ENCODE measurements around the gene SETBP1. TPM values are rescaled to one million over a fixed set of nuclear protein-coding genes. Genes with fewer than 3 reads are reported as not detected.

Gene SETBP1
- total RNA-seq, 1 experiment from 2014 or later = 2.7 TPM

- DNase-seq (ENCODE audit: low read depth) = no peak
Measured at GRCh38 chr18:44862112-44862511, 181.4 kb downstream of the SETBP1 start.

- no peak for DNase-seq (ENCODE audit: low read depth)
Measured at GRCh38 chr18:44866103-44866502, 185.4 kb downstream of the SETBP1 start.

- no peak for DNase-seq (ENCODE audit: low read depth)
Measured at GRCh38 chr18:44869533-44869932, 188.8 kb downstream of the SETBP1 start.

- DNase-seq (ENCODE audit: low read depth) = no peak
Measured at GRCh38 chr18:44870631-44871502, 190.2 kb downstream of the SETBP1 start.

- no peak for DNase-seq (ENCODE audit: low read depth)
Measured at GRCh38 chr18:44871771-44872170, 191.1 kb downstream of the SETBP1 start.

GRCh38 chr18:44876024-44876423 is 195.3 kb downstream of the SETBP1 start:
- no peak for DNase-seq (ENCODE audit: low read depth)

- DNase-seq (ENCODE audit: low read depth) = no peak
Measured at GRCh38 chr18:44876755-44877154, 196.1 kb downstream of the SETBP1 start.

GRCh38 chr18:44878335-44878734 is 197.6 kb downstream of the SETBP1 start:
- no peak for DNase-seq (ENCODE audit: low read depth)

GRCh38 chr18:44880170-44880569 is 199.5 kb downstream of the SETBP1 start:
- no peak for DNase-seq (ENCODE audit: low read depth)

GRCh38 chr18:44881461-44882162 is 200.9 kb downstream of the SETBP1 start:
- no peak for DNase-seq (ENCODE audit: low read depth)

- no peak for DNase-seq (ENCODE audit: low read depth)
Measured at GRCh38 chr18:44882163-44882868, 201.6 kb downstream of the SETBP1 start.

- DNase-seq (ENCODE audit: low read depth) = no peak
Measured at GRCh38 chr18:44883671-44884070, 203.0 kb downstream of the SETBP1 start.

- no peak for DNase-seq (ENCODE audit: low read depth)
Measured at GRCh38 chr18:44884431-44884830, 203.7 kb downstream of the SETBP1 start.

GRCh38 chr18:44885507-44885906 is 204.8 kb downstream of the SETBP1 start:
- DNase-seq (ENCODE audit: low read depth) = no peak

GRCh38 chr18:44887227-44887631 is 206.5 kb downstream of the SETBP1 start:
- DNase-seq (ENCODE audit: low read depth) = peak; percentile 71

- DNase-seq (ENCODE audit: low read depth) = no peak
Measured at GRCh38 chr18:44889111-44889510, 208.4 kb downstream of the SETBP1 start.

GRCh38 chr18:44893045-44893706 is 212.5 kb downstream of the SETBP1 start:
- DNase-seq (ENCODE audit: low read depth) = no peak

- DNase-seq (ENCODE audit: low read depth) = no peak
Measured at GRCh38 chr18:44893966-44894365, 213.3 kb downstream of the SETBP1 start.

- DNase-seq (ENCODE audit: low read depth) = peak; percentile 76
Measured at GRCh38 chr18:44895176-44895798, 214.6 kb downstream of the SETBP1 start.

- DNase-seq (ENCODE audit: low read depth) = no peak
Measured at GRCh38 chr18:44896846-44897245, 216.2 kb downstream of the SETBP1 start.

- no peak for DNase-seq (ENCODE audit: low read depth)
Measured at GRCh38 chr18:44897411-44897810, 216.7 kb downstream of the SETBP1 start.
